ENCODE data around the gene PRUNE1. TPM values are rescaled to one million over a fixed set of nuclear protein-coding genes. Genes with fewer than 3 reads are reported as not detected.
A peak's percentile ranks its signal among the peaks of the same experiment; 100 is the strongest.

PRUNE1 gene
- total and polyA plus RNA-seq, 4 donors = 8.7 to 20.6 (median 12.7) TPM

- H3K9ac ChIP-seq (ENCODE audit: insufficient read depth in 1 of 2, low read length in 2 of 2) = peak overlapping the region; percentile 70 to 92
- peaks cover 19 to 28% (median 24%) of the 10 kb centered on the region in 4 donors for H3K36me3 ChIP-seq (ENCODE audit: control insufficient read depth in 4 of 4, insufficient read depth in 4 of 4, low read length in 4 of 4)
- peaks cover 11 to 35% (median 14%) of the 10 kb centered on the region in 5 donors for H3K4me1 ChIP-seq (ENCODE audit: control insufficient read depth in 5 of 5, insufficient read depth in 5 of 5, low read length in 5 of 5)
- TF ChIP-seq, protein P1, sequence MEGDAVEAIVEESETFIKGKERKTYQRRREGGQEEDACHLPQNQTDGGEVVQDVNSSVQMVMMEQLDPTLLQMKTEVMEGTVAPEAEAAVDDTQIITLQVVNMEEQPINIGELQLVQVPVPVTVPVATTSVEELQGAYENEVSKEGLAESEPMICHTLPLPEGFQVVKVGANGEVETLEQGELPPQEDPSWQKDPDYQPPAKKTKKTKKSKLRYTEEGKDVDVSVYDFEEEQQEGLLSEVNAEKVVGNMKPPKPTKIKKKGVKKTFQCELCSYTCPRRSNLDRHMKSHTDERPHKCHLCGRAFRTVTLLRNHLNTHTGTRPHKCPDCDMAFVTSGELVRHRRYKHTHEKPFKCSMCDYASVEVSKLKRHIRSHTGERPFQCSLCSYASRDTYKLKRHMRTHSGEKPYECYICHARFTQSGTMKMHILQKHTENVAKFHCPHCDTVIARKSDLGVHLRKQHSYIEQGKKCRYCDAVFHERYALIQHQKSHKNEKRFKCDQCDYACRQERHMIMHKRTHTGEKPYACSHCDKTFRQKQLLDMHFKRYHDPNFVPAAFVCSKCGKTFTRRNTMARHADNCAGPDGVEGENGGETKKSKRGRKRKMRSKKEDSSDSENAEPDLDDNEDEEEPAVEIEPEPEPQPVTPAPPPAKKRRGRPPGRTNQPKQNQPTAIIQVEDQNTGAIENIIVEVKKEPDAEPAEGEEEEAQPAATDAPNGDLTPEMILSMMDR (IDR thresholded peaks at IDR 0.05; ENCODE audit: control extremely low read depth, extremely low read depth) = no peak
- no peaks in the 10 kb centered on the region for H3K27me3 ChIP-seq (ENCODE audit: control insufficient read depth in 3 of 3, insufficient read depth in 3 of 3, low read length in 2 of 3)
- WGBS, 2 donors = 1% methylated on average over 10 of the region's 10 CpGs
- no peaks in the 10 kb centered on the region for H3K9me3 ChIP-seq (ENCODE audit: control insufficient read depth in 4 of 4, insufficient read depth in 3 of 4, low read length in 3 of 4)
- H3K4me3 ChIP-seq = peak overlapping the region; percentile 95
- ATAC-seq (ENCODE audit: insufficient read depth, low FRiP score) (peak; percentile 9), DNase-seq (peak; percentile 81 to 85 (median 84))
- peak overlapping the region; percentile 95 to 97 for H3K27ac ChIP-seq (ENCODE audit: low read depth in 1 of 2, low read length in 1 of 2)
Observed at GRCh38 chr1:151058692-151059091, 50.4 kb downstream of the PRUNE1 start.

GRCh38 chr1:151059109-151060006, 51.1 kb downstream of the PRUNE1 start, which contains the start of gene CDC42SE1:
TSS of gene CDC42SE1 (minus strand) at chr1:151059622. CDS start at chr1:151055730, 3,892 bp downstream.
- DNase-seq (peak; percentile 91 to 95 (median 91)), ATAC-seq (ENCODE audit: insufficient read depth, low FRiP score) (peak; percentile 93)
- peak within 1 kb of the TSS; percentile 95 for H3K4me3 ChIP-seq
- H3K27me3 ChIP-seq (ENCODE audit: control insufficient read depth in 3 of 3, insufficient read depth in 3 of 3, low read length in 2 of 3) = no peaks in the 10 kb centered on the region
- TF ChIP-seq, protein P1 (IDR thresholded peaks at IDR 0.05; ENCODE audit: control extremely low read depth, extremely low read depth) = peak; percentile 69
- peaks cover 16 to 21% (median 18%) of the 10 kb centered on the region in 4 donors for H3K36me3 ChIP-seq (ENCODE audit: control insufficient read depth in 4 of 4, insufficient read depth in 4 of 4, low read length in 4 of 4)
- 0 to 1% methylated on average over 55 to 58 of the region's 58 CpGs for WGBS, 2 donors
- H3K27ac ChIP-seq (ENCODE audit: low read depth in 1 of 2, low read length in 1 of 2) = peak within 1 kb of the TSS; percentile 95 to 97
- no peaks in the 10 kb centered on the region for H3K9me3 ChIP-seq (ENCODE audit: control insufficient read depth in 4 of 4, insufficient read depth in 3 of 4, low read length in 3 of 4)
- H3K4me1 ChIP-seq (ENCODE audit: control insufficient read depth in 5 of 5, insufficient read depth in 5 of 5, low read length in 5 of 5) = peaks cover 11 to 35% (median 14%) of the 10 kb centered on the region in 5 donors
- peak within 1 kb of the TSS; percentile 70 to 92 for H3K9ac ChIP-seq (ENCODE audit: insufficient read depth in 1 of 2, low read length in 2 of 2)

DNA sequence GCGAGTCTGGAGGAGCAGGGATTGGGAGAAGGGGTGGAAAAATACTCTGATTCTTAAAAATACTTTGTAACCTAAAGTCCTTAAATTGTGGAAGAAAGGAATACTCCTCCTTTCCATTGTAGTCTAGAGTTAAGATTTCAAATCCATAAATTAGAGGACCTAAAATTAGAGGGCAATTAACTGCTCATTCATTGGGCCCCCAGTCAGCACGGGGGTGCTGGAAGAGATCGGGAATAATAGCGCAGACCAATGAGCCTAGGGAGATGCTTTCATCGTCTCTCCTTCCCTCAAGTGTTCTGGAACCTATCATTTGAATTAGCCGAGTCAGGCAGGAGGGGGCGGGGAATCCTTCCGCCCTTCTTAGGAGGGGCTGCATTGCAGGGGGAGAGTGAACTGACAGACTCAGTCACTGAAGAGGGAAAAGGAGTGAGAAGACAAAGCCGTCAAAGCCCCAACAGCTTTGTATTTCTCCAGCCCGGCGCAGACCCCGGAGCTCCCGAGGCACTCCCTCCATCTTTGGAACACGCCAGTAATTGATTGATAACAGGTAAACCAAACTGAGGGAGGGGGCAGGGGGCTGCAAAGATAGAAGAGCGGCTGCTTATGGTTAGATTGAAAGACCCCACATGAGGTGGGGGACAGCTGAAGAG, 51.9 kb downstream of the PRUNE1 start, which contains the start of gene MLLT11:
TSS of gene MLLT11 (plus strand) at position 391 of the 650 bp plus-strand sequence. CDS start 6,828 bp downstream, outside the sequence.
- DNase-seq (peak; percentile 87 to 93 (median 93)), ATAC-seq (ENCODE audit: insufficient read depth, low FRiP score) (no peak)
- Histone ChIP-seq H3K9ac (ENCODE audit: insufficient read depth in 1 of 2, low read length in 2 of 2) (peak within 1 kb of the TSS; percentile 70 to 92), H3K36me3 (ENCODE audit: control insufficient read depth in 4 of 4, insufficient read depth in 4 of 4, low read length in 4 of 4) (peaks cover 11 to 16% (median 12%) of the 10 kb centered on the region in 4 donors), H3K27ac (ENCODE audit: low read depth in 1 of 2, low read length in 1 of 2) (peak within 1 kb of the TSS; percentile 95 to 97), H3K27me3 (ENCODE audit: control insufficient read depth in 3 of 3, insufficient read depth in 3 of 3, low read length in 2 of 3) (no peaks in the 10 kb centered on the region), H3K4me1 (ENCODE audit: control insufficient read depth in 5 of 5, insufficient read depth in 5 of 5, low read length in 5 of 5) (peaks cover 11 to 35% (median 14%) of the 10 kb centered on the region in 5 donors), H3K9me3 (ENCODE audit: control insufficient read depth in 4 of 4, insufficient read depth in 3 of 4, low read length in 3 of 4) (no peaks in the 10 kb centered on the region), H3K4me3 (peak within 1 kb of the TSS; percentile 95)
- TF ChIP-seq, protein P1 (IDR thresholded peaks at IDR 0.05; ENCODE audit: control extremely low read depth, extremely low read depth) = no peak
- 2 to 5% methylated on average over 15 of the region's 15 CpGs for WGBS, 2 donors
